Panc1 (cell line): ENCODE data around the gene ITGAD. TPM values are rescaled to one million over a fixed set of nuclear protein-coding genes. Genes with fewer than 3 reads are reported as not detected.

Experiments
- ATAC-seq: fragments of 200-7000 bp; cut with Tn5 transposase; 2 replicates; pipeline ENCODE4 v1.9.1; 2020; ENCODE audit warnings: mild to moderate bottlenecking, moderate library complexity
- BruUV-seq: library from RNA; stranded (reverse); fragments of 400-500 nt; replicated peaks from 2 replicates; lab custom pipeline; 2021; lab: Mats Ljungman, UMichigan
- CTCF ChIA-PET: fragments of 300-600 bp; sonication (Branson Sonifier 250); formaldehyde crosslinking; loops from one replicate; lab custom pipeline; 2022; ENCODE audit warnings: antibody characterized with exemption; lab: Charles Lee
- POLR2A ChIA-PET: fragments of 300-600 bp; sonication (Branson Sonifier 250); formaldehyde crosslinking; loops from one replicate; lab custom pipeline; 2022; ENCODE audit warnings: antibody characterized with exemption; lab: Charles Lee
- DNase-seq: peaks from one replicate; pipeline ENCODE4 v3.0.0-alpha.2; 2010; ENCODE audit warnings: low read depth, low spot score
- H3K27ac ChIP-seq: 2 replicates; pipeline ENCODE4 v1.5.1; 2011; ENCODE audit warnings: mild to moderate bottlenecking, low read length, inconsistent platforms
- H3K27me3 ChIP-seq: fragments of 200-500 bp; sonication (Bioruptor generic); 2 replicates; pipeline ENCODE4 v1.6.0; 2014; ENCODE audit warnings: low read length, inconsistent platforms; ENCODE audit not compliant: control insufficient read depth, insufficient read depth
- H3K36me3 ChIP-seq: fragments of 200-500 bp; sonication (Bioruptor generic); 2 replicates; pipeline ENCODE4 v1.5.1; 2014; ENCODE audit warnings: inconsistent platforms, mild to moderate bottlenecking, low read length, moderate library complexity; ENCODE audit not compliant: control insufficient read depth, insufficient read depth
- H3K4me1 ChIP-seq: 2 replicates; pipeline ENCODE4 v1.5.1; 2011; ENCODE audit warnings: inconsistent platforms, mild to moderate bottlenecking, low read length, moderate library complexity; ENCODE audit not compliant: control insufficient read depth, insufficient read depth
- H3K4me3 ChIP-seq, 2 experiments: 2 replicates each; pipeline ENCODE4 v1.5.1; 2011 to 2012; ENCODE audit warnings: low read depth in 2 of 2, low read length in 2 of 2, mild to moderate bottlenecking in 2 of 2, inconsistent platforms in 1 of 2, moderate library complexity in 1 of 2
- H3K9me3 ChIP-seq: fragments of 200-500 bp; sonication (Bioruptor generic); 2 replicates; pipeline ENCODE4 v1.5.1; 2014; ENCODE audit warnings: low read depth, mild to moderate bottlenecking, inconsistent platforms, low read length, moderate library complexity; ENCODE audit not compliant: control insufficient read depth, insufficient read depth
- POLR2AphosphoS5 ChIP-seq: IDR thresholded peaks from 2 replicates; pipeline ENCODE4 v1.6.1; 2012; ENCODE audit warnings: mild to moderate bottlenecking, low read depth, low read length, moderate library complexity
- SIN3A ChIP-seq: IDR thresholded peaks from 2 replicates; pipeline ENCODE4 v1.6.1; 2012; ENCODE audit warnings: low read depth, mild to moderate bottlenecking, low read length, moderate library complexity, borderline replicate concordance; ENCODE audit not compliant: insufficient read depth
- TCF7L2 ChIP-seq: IDR thresholded peaks from 2 replicates; pipeline ENCODE4 v1.6.1; 2011; ENCODE audit warnings: mild to moderate bottlenecking, low read depth, low read length, inconsistent platforms
- in situ Hi-C: cut with HindIII; loops from 2 replicates; pipeline ENCODE4 v1.10.0; 2016; ENCODE audit warnings: low sequenced_read_pairs, low pct_unique_long_range_greater_than_20kb
- intact Hi-C: fragments of 100-400 bp; cut with micrococcal nuclease; formaldehyde crosslinking; loops from one replicate; pipeline ENCODE4 v1.10.0; 2022; ENCODE audit not compliant: unreplicated experiment
- total RNA-seq: library from RNA; stranded (reverse); gene quantifications from one replicate; pipeline ENCODE4 v1.2.1, GENCODE V29; 2021; ENCODE audit not compliant: unreplicated experiment
- TF ChIP-seq, protein P1 (sequence below): fragments of 450-650 bp; IDR thresholded peaks from 2 replicates; pipeline ENCODE4 v1.5.1; 2017; ENCODE audit warnings: mild to moderate bottlenecking
- TF ChIP-seq, protein P2 (sequence below), 2 experiments: IDR thresholded peaks; 2 replicates each; pipeline ENCODE4 v1.6.1; 2011 to 2012; ENCODE audit warnings: low read depth in 2 of 2, control low read depth in 1 of 2, low read length in 1 of 2, mild to moderate bottlenecking in 1 of 2, moderate library complexity in 1 of 2; ENCODE audit not compliant: insufficient read depth in 1 of 2

The ITGAD gene
- total RNA-seq, 1 experiment from 2014 or later: not detected

DNA sequence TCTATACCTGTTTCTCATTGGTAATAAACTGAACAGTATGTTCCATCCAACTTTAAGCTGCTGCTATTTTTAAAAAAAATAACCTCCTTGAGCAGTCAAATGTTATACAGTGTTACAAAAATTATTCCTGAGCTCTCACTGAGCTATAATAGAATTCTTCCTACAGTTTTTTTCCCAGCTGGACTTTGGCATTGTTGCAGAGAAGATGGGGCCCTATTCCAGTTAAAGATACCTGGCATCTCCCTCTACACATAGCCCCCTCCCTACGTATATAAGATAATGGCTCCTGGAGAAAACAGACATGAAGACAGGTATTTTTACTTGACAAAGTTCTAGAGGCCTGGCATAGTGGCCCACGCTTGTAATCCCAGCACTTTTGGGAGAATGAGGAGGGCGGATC, 36.7 kb downstream of the ITGAD start:
- ChIA-PET POLR2A (no interaction called here), CTCF (no interaction called here)
- DNase-seq (no peak), ATAC-seq (no peak)
- no peaks in the 10 kb centered on the region for H3K27me3 ChIP-seq
- no peaks in the 10 kb centered on the region for H3K36me3 ChIP-seq
- in situ Hi-C loops (no loop called here), intact Hi-C loops (no loop called here)
- no peak overlapping the region for H3K4me3 ChIP-seq
- no peaks in the 10 kb centered on the region for H3K9me3 ChIP-seq
- H3K27ac ChIP-seq: no peak overlapping the region
- TF ChIP-seq SIN3A: no peak
- TF ChIP-seq, protein P1, sequence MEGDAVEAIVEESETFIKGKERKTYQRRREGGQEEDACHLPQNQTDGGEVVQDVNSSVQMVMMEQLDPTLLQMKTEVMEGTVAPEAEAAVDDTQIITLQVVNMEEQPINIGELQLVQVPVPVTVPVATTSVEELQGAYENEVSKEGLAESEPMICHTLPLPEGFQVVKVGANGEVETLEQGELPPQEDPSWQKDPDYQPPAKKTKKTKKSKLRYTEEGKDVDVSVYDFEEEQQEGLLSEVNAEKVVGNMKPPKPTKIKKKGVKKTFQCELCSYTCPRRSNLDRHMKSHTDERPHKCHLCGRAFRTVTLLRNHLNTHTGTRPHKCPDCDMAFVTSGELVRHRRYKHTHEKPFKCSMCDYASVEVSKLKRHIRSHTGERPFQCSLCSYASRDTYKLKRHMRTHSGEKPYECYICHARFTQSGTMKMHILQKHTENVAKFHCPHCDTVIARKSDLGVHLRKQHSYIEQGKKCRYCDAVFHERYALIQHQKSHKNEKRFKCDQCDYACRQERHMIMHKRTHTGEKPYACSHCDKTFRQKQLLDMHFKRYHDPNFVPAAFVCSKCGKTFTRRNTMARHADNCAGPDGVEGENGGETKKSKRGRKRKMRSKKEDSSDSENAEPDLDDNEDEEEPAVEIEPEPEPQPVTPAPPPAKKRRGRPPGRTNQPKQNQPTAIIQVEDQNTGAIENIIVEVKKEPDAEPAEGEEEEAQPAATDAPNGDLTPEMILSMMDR: no peak
- TF ChIP-seq TCF7L2: no peak
- TF ChIP-seq, protein P2, sequence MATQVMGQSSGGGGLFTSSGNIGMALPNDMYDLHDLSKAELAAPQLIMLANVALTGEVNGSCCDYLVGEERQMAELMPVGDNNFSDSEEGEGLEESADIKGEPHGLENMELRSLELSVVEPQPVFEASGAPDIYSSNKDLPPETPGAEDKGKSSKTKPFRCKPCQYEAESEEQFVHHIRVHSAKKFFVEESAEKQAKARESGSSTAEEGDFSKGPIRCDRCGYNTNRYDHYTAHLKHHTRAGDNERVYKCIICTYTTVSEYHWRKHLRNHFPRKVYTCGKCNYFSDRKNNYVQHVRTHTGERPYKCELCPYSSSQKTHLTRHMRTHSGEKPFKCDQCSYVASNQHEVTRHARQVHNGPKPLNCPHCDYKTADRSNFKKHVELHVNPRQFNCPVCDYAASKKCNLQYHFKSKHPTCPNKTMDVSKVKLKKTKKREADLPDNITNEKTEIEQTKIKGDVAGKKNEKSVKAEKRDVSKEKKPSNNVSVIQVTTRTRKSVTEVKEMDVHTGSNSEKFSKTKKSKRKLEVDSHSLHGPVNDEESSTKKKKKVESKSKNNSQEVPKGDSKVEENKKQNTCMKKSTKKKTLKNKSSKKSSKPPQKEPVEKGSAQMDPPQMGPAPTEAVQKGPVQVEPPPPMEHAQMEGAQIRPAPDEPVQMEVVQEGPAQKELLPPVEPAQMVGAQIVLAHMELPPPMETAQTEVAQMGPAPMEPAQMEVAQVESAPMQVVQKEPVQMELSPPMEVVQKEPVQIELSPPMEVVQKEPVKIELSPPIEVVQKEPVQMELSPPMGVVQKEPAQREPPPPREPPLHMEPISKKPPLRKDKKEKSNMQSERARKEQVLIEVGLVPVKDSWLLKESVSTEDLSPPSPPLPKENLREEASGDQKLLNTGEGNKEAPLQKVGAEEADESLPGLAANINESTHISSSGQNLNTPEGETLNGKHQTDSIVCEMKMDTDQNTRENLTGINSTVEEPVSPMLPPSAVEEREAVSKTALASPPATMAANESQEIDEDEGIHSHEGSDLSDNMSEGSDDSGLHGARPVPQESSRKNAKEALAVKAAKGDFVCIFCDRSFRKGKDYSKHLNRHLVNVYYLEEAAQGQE (IDR thresholded peaks at IDR 0.05; ENCODE audit: insufficient read depth in 1 of 2, low read depth in 2 of 2, low read length in 1 of 2): no peak
- no peak for TF ChIP-seq POLR2AphosphoS5
- BruUV-seq: no TSS peak
- no peaks in the 10 kb centered on the region for H3K4me1 ChIP-seq

DNA sequence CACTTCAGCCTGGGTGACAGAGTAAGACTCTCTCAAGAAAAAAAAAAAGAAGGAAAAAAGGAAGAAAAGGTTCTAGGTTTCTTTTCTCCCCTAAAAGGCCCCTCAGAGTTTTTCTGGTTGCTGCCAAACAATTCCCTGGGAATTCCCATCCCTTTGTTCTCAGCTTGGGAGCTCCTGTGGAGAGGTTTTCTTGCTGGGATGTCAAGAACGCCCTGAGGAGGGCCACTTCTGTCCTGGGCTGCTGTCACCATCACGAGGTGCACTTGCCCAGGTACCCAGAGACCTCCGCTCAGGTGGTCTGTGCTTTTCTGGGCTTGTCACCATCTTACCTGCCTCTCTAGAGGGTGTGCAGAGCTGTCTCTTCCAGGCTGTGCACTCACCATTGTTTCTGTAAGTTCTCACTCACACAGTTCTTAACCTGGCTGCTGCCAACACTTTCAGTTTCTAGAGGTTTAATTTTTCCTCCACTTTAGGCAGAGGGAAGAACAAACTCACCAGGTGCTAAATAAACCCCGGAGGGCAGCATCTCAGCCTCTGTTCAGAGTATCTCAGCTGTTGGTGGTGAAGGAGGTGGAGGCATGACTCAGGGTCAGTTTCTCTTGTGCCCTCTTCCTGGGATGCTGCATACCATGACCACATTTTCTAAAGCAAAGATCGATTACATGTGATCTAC, 37.4 kb downstream of the ITGAD start:
- no peaks in the 10 kb centered on the region for H3K27me3 ChIP-seq
- H3K9me3 ChIP-seq: no peaks in the 10 kb centered on the region
- ATAC-seq (no peak), DNase-seq (no peak)
- no TSS peak for BruUV-seq
- no peaks in the 10 kb centered on the region for H3K4me1 ChIP-seq
- ChIA-PET CTCF (no interaction called here), POLR2A (no interaction called here)
- in situ Hi-C loops (no loop called here), intact Hi-C loops (no loop called here)
- no peak for TF ChIP-seq TCF7L2
- TF ChIP-seq SIN3A: no peak
- TF ChIP-seq, protein P1: no peak
- TF ChIP-seq POLR2AphosphoS5: no peak
- TF ChIP-seq, protein P2 (IDR thresholded peaks at IDR 0.05; ENCODE audit: insufficient read depth in 1 of 2, low read depth in 2 of 2, low read length in 1 of 2): no peak
- no peak overlapping the region for H3K4me3 ChIP-seq
- H3K36me3 ChIP-seq: no peaks in the 10 kb centered on the region
- H3K27ac ChIP-seq: no peak overlapping the region
